CD4-positive, alpha-beta T cell treated with Interleukin-4 for 4 hours (primary cell): ENCODE measurements around the gene ZC3H6.
"Not testable (repeated sequence)": the region's sequence is repeated elsewhere in the genome, so short reads cannot be mapped to it uniquely, and the experiment has no call there.

ENCODE experiments used
- DNase-seq: peaks from one replicate; pipeline ENCODE4 v3.0.0-alpha.2; 2020

The ZC3H6 gene

DNA sequence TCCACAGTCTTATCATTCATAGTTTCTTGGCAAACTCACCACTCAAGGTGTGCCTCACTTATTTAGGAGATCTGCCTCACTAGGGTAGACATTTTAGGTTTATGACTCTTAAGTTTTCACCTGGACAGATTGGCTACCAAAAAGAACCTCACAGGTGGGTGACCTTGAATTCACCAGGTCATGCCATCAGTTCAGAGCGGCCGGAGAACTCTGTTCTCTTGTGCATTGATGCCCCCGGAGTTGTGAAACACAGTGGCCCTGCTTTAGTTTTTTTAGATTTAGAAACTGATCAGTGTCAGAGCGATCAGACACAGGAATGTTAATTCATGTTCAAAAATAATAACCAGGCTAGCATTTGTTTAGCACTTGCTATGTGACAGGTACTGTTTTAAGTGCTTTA lies 6.7 kb downstream of the ZC3H6 start:
- not testable (repeated sequence) for DNase-seq

DNA sequence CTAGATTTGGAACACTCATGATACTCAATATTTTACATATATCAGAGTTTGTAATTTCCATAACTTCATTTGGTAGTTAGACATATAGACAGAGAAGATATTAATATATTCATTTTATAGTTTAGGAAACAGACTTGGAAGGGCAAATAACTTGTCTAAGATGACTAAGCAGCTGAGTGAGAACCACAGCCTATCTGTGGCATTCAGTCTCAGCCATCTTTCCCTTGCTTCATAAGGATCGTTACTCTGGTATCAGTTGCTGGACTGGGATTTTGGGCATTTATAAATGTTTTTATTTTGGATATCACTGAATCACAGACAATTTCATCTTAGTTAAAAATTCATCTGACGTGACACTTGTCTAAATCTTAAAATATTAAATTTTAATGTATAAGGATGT lies 8.1 kb downstream of the ZC3H6 start:
- DNase-seq, result not testable (repeated sequence)

DNA sequence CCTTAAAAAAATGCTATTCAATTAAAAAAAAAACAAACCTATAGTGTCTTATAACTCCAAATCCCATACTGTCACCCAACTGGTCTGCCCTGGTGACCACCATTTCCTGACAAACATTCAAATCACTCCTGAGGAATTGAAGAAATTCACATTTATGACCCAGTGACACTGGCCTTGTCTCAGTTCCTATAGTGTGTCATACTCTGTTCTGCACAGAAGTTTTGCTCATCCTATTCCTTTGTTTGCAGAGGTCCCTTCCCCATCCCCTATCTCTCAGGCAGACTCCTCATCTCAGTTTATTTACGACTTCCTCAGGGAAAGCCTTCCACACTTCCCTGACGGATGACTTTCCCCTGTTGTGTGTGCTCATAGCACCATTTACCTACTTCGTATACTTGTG lies 14.7 kb downstream of the ZC3H6 start:
- DNase-seq, result no peak

DNA sequence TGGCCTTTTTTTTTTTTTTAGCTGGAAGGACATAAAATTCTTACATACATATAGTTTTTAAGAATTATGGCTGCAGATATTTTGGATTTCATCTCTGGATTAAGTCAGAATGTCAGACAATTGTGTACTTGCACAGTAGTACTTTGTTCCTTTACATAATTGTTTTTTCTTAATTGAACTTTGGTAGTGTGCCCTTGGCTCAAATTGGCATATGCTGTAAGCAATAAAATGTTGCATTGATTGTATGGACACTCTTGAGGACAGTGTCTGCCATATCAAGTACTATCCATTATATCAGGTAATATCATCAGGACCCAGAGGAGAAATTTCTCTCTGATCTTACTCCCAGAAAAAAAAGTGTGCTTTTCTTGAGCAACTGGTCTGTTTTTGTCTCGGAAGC lies 15.3 kb downstream of the ZC3H6 start:
- DNase-seq, result no peak

DNA sequence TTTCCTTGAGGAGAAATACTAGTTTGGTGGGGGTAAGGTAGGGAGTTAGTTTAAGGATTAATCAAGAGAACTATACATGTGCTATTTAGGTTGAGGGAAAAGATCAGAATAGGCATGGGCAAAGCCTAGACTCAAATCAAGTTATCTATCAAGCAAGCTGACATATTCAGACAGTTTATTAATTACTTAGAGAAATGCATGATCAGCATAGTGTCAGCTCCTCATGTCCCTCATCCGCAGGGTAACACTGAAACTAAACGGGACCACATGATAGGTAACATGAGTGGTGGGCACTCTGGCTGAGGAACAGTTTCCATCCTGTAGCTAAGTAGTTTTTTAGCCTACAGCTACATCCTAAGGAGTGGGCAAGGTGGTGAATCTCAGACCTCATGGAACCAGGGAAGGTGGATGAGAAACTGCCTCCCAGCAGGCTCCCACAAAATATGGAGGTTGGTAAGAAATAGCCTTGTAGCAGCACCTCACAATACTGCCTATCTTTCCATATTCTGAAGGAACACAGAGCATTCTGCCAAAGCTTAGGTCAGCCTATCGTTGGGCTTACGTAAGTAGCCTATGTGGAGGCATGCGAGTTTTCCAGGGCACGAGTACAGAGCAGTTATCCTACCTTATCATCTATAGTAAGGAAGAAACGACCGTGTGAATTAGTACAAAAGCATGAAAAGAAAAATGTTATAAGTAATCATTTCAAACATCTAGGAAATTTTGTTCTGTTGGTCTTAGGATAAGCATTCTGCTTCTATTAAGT lies 18.4 kb downstream of the ZC3H6 start:
- no peak for DNase-seq

DNA sequence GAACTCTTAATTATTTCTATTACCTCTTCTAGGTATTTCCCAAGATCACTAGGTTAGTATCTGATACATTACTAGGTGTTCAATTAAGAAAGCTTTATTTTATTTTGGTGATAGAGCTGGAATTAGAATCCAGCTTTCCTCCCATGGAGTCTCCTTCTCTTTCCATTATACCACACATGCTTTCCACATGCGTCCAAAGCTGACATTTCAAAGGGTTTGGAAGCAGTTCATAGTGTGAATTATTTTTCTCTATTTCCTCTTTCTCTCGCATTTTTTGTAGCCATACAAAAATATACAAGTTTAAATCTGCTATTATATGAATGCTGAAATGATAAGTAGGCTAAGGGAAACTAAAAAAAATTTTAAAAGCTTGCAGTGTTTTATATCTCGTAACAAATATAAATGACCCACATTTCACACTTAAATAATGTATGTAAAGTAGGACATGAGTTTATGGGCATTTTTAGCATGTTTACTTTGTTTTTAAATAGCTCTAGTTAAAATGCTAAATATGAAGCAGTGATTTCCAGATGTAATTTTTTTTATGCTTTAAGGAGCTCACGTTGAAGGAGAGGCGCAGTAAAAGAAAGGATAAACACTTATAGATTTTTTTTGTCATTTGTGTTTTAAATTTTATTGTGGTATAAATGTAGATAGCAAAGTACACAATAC lies 20.1 kb downstream of the ZC3H6 start:
- DNase-seq, result no peak

DNA sequence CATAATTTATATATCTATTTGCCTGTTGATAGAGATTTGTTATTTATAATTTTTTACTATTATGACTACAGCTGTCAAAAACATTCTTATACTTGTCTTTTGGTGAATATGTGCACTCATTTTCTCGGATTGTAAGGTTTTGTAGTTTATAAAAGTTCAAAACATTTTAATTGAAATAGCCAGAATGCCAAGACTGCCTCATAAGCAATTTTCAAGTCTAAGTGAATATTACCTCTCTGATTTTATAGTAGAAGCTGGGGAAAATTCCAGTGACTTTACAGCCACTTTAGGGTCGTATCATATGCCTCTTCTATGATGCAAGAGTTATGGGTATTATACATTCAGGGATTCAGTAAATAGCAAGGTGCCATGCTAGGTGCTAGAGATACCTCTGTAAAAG lies 21.0 kb downstream of the ZC3H6 start:
- no peak for DNase-seq

DNA sequence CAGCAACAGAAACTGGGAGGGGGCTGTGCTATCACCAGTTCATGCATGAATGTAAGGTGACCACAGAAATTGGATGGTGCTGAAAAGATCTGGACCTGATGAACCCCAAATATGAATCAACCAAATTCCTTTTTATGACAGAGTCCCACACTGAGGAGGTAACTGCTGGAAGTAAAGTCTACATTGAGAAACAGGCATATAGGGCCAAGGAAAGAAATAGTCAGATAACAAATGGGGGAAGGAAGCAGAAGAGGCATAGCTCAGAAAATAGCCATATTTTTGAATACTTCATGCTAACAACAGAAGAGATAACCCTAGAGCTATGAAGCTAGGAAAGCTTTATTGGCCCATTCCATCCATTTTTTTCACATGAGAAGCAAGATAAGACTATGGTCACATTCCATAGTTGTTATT lies 25.8 kb downstream of the ZC3H6 start:
- DNase-seq, result no peak

DNA sequence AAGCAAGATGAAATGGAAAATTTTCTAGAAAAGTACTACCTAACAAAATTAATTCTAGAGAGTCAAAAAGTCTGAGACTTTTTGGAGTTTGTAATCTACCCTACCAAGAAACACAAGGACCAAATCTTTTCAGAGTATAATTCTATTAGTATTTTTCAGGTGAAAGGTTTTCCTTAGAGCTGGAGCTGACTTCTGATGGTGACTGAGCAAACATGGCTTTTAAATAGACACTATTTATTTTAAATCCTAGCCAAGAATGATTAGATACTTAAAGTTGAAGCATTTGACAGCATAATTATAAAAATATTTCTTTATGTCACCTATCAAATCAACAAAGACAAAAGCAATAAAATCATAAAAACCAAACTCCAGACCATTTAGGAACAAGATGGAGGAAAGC lies 26.6 kb downstream of the ZC3H6 start:
- DNase-seq, result no peak

DNA sequence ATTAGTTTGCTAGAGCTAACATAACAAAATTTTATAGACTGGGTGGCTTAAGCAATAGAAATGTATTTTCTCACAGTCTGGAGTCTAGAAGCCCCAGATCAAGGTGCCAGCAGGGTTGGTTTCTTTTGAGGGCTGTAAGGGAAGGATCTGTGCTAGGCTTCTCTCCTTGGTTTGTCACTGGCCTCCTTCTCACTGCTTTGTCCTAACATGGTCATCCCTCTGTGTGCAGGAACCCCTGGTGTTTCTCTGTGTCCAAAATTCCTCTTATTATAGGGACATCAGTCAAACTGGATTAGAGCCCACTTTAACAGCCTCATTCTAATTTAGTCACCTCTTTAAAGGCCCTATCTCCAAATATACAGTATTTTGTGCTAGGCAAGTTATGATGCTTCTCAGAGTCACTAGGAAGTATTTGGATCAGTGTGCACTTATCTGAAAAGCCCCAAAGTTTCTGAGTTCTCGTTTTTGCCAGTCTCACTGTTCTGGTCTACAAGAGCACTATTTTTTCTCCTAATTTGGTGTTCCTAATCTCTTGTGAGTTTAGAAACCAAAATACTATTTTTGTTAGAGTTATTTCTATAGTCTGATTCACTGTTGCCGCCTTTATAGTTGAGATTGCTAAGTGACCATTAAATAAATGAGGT lies 29.0 kb downstream of the ZC3H6 start:
- DNase-seq, result no peak

DNA sequence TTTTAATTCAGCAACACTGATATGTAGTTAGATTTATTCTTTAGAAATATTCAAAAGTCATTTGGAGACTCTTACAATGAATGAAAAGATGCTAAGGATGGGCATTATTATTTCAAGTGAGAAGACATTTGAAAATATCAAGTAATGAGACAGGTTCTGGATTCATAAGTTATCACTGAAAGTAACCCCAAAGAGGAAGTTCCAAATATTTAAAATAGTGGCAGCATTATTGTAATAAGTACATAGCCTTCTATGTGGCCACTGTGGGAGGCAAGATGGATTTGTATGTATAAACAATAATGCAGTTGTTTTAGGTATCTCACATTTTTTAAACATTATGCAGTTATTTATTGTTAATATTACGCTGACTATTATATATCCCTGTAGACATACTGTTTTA lies 29.7 kb downstream of the ZC3H6 start:
- DNase-seq, result no peak

DNA sequence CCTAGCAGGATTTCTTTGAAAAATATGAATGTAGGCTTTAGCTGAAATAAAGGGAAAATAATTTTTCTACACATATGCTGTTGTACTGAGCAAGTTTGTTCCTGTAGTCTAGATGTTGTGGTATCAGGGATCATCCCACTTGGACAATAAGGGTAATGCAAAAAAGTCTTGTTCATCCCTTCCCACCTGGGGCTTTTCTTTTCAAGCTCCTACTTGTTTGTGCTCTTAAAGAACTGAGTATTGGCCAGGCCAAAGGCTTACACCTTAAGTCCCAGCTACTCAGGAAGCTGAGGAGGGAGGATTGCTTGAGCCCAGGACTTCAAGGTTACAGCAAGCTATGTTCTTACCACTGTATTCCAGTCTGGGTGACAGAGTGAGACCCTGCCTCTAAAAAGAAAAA lies 35.5 kb downstream of the ZC3H6 start:
- no peak for DNase-seq

DNA sequence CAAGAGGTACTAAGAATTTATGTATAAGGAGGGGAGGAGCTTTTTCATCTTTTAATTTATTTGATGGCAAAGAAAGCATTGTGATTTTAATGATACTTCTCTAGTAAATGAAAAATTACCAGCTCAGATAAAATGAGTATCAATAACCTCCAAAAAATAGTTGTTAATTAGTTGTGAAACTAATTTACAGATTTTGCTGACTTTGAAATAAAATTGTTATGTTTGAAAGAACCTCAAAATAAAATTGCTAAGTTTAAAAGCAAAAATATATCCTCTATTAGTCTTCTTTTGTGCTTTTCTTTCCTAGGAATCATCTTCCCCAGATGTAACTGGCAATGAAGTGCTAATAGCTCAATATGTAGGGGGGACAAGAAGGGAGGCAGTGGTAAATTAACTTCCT lies 36.5 kb downstream of the ZC3H6 start:
- DNase-seq, result no peak

DNA sequence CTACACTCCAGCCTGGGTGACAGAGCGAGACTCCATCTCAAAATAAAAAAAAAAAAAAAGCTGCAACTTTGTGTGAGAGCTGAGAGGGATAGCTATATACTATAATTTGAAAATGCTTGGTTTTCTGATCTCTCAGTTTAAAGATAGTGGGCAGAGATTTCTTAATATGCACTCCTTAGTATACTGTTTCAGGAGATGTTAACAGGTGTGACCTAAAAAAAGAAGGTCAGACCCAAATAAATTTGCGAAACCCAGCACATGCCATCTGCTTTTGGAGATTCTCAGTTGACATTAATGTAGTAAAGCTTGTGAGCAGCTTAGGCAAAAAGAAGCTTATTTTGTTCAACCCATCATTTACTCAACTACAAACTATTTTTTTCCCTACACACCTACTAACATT lies 37.4 kb downstream of the ZC3H6 start:
- no peak for DNase-seq

DNA sequence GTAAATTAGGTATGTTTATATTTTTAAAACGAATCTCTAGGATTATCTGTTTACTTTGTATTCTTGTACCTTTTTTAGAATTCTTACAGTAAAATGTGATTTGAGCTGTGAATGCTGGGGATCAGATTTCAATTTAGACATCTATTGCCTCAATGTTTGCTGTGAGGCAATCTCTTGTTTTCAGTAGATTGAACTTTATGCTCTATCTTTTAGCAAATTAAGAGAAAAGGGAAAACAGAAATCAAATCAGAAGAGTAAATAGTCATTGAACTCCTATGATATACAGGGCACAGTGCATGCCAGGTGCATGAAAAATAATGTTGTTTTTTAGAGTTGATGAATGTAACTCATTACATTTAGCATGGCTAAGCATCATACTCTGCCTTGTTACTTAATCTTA lies 39.5 kb downstream of the ZC3H6 start:
- no peak for DNase-seq

DNA sequence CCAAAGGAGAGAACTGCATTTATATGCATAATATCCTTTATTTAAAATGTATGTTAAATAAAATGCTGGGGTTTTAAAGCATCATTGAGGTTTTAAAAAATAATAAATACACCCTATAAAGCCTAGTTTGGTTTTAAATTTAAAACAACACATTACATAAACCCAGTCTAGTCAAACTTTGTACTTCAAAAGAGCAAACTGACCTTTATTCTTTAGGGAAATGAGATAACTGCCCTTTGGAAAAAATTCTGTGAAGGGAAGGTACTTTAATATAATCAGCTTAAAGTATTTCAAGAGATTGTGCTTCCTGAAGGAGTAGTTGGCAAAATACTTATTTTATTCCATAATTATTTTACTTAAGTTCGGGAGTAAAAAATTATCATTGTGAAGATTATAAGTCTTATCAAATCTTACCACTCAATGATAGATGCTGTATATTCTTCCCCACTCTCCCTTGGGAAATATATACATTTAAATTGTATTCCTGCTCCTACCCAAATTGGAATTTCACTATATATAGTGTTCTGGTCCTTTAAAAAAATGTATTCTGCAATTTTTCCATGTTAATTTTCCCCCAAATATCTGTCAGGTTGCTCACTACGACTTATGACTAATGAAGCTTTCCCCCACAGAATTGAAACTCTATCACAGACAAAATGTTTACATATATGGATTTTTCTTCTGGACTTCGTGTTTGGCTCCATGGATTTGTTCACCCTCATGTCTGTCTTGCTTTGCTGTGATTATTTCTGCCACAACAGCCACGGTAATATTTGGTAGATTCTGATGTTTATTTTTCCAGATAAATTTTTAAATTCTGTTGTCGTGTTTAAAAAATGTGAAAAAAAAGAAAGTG lies 42.1 kb downstream of the ZC3H6 start:
- no peak for DNase-seq

DNA sequence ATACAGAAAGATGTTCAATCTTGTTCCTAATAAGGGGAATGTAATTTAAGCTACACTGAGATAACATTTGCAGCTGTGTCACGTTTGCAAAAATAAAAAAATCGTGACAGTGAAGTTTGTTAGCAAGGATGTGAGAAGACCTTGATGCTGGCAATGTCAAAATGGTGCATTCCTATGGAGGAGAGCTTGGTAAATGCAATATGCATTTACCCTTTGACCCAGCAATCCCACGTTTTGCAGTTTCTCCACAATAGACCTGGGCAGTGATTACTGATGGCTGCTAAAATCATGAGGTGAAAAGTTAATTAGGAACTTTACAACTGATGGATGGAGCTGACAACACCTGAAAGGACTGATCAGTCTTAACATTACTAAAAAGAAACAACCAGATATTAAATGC lies 43.1 kb downstream of the ZC3H6 start:
- no peak for DNase-seq

DNA sequence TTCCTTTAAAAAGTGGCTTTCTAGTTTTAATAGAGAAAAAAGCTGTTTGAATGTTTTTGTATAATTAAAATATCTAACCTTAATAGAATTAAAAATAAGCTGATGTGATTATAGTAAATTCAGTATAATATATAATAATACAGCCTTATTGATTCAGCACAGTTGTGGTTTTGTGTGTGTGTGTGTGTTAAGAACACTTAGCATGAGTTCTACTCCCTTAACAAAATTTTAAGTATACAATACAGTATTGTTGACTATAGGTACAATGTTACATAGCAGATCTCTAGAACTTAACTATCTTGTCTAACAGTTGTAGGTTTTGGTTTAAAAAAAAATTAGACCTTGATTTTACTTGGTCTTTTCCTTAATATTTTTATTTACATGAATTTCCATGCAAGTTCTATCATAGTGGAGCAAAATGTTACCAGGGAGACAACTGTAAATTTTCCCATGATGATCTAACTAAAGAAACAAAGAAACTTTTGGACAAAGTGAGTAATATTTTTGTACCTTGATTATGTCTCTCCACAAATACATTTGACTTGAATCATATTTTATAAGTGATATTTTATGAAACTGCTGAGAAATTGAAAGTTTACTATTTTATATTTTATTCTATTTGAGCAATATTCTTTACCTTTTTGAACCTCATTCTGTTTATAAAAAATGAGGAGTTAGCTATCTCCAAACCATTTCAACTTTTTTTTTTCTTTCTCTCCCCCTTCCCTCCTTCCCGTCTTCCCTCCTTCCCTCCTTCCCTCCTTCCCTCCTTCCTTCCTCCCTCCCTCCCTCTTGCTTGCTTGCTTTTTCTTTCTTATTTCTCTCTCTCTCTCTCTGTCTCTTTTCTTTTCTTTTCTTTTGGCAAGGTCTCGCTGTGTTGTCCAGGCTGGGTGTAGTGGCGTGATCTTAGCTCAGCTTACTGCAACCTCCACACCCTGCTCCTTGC lies 46.3 kb downstream of the ZC3H6 start:
- DNase-seq, result no peak

DNA sequence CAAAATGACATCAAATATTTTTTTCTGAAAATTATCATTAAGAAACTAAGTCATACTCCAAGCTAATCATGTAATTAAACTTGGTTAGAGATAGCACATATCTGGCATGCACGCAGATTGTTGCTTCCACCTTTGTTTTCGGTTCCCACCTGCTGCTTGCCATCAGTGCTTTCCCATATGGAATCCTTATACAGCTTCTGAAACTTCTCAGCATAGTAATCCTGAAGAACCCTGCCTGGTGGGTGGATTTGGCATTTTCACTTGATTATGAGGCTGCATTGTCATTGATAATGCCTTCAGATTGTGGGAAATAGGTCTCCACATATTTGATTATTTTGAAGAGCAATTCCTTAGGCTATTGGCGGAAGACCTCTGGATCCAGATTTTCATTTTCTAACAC lies 47.5 kb downstream of the ZC3H6 start:
- no peak for DNase-seq

DNA sequence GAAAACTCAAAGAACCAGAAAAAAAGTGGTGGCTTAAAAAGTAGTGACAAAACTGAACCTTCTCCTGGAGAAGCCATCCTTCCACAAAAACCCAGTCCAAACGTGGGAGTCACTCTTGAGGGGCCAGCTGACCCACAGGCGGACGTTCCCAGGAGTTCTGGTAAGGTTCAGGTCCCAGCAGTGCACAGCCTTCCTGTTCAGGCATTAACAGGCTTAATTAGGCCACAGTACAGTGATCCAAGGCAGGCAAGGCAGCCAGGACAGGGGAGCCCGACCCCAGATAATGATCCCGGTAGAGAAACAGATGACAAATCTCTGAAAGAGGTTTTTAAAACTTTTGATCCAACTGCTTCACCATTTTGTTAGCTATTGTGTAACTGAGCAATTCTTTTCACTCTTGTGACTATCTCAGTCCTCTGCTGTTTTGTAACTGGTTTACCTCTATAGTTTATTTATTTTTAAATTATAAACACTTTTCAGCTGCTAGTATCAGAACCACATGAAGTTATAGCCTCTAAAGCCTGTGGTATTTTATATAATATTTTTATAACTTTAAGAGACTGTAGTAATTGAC lies 56.8 kb downstream of the ZC3H6 start:
- DNase-seq, result no peak

DNA sequence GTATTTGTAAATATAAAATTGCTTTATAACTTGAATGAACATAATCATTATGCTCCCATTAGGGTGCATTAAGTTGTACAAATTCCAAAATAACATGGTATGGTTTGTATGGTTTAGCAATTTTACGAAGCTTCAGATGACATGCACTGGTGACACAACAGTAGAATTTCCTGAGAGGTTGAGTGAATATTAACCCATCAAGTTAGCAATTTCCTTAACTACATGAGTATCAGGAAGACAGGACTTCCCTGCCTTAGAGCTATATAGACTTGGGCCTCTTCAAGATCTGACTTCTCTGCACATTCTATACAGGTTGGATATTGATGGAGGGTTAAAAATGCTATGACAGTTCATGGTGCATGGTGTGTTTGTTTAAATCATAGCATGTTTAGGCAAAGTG lies 60.2 kb downstream of the ZC3H6 start:
- no peak for DNase-seq

DNA sequence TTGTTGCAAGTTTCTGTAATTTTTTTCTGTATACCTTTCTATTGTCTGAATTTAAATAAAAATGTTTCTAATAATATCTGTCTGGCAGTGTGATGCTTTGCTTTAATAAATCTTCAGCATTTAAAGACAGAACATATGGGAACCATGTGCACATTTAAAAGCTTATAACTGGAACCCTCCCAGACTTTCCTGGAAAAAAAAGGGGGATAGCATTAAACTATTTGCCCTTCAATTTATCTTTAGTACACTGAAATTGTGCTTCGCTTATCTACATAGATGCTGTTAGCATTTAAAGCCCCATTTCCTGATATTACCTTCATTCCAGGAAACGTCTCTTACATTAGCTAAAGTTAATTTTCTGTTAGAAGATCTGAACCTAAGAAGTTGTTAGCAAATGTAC lies 64.6 kb downstream of the ZC3H6 start:
- no peak for DNase-seq
